ENCODE data around the gene USP14. TPM values are rescaled to one million over a fixed set of nuclear protein-coding genes. Genes with fewer than 3 reads are reported as not detected.

The USP14 gene
- total RNA-seq, 1 experiment from 2014 or later, result 83.8 TPM

- no peaks in the 10 kb centered on the region for H3K36me3 ChIP-seq (ENCODE audit: low read depth)
These were observed 9.5 kb upstream of the USP14 start for GRCh38 chr18:148841-149240.

GRCh38 chr18:154151-154550 lies 4.2 kb upstream of the USP14 start:
- no peak for DNase-seq
- intact Hi-C loops (cut with micrococcal nuclease; ENCODE audit: unreplicated experiment), result no loop called here

More at GRCh38 chr18:148841-149240, 9.5 kb upstream of the USP14 start:
- Histone ChIP-seq H3K4me2 (no peak overlapping the region), H3K27me3 (ENCODE audit: insufficient read depth, low read depth) (0 out of 2 replicates have a peak, but pooled peaks cover 11% of the 10 kb centered on the region), H3K79me2 (ENCODE audit: low read depth) (no peaks in the 10 kb centered on the region), H3K4me3 (no peak overlapping the region), H3K9me3 (ENCODE audit: insufficient read depth, low read depth) (no peaks in the 10 kb centered on the region), H2AFZ (no peak overlapping the region), H3F3A (ENCODE audit: insufficient read depth, low read depth) (no peaks in the 10 kb centered on the region), H4K20me1 (ENCODE audit: insufficient read depth) (no peaks in the 10 kb centered on the region), H3K27ac (no peak overlapping the region), H3K4me1 (replicated peaks; ENCODE audit: insufficient read depth) (no peaks in the 10 kb centered on the region), H3K9me2 (ENCODE audit: insufficient read depth) (no peaks in the 10 kb centered on the region)
- no peak for TF ChIP-seq EZH2 (IDR thresholded peaks at IDR 0.05; ENCODE audit: low read depth)
- no peak for TF ChIP-seq CTCF (conservative IDR thresholded peaks at IDR 0.05)
- ChIA-PET POLR2A (ENCODE audit: unreplicated experiment) (no interaction called here), CTCF (no interaction called here)
- intact Hi-C loops (cut with micrococcal nuclease; ENCODE audit: unreplicated experiment), result no loop called here
- BruUV-seq (replicated peaks), result no TSS peak
- no peak for DNase-seq

GRCh38 chr18:155688-156087 lies 2.7 kb upstream of the USP14 start:
- no TSS peak for BruUV-seq (replicated peaks)
- H3K9me2 ChIP-seq (ENCODE audit: insufficient read depth), result no peaks in the 10 kb centered on the region; the same call in 1 of the 2 replicates
- intact Hi-C loops (cut with micrococcal nuclease; ENCODE audit: unreplicated experiment), result loop anchor here (5.0 kb wide), 1 partner anchor 43 kb away; no protein-coding TSS in a partner anchor
- H3K9me3 ChIP-seq (ENCODE audit: insufficient read depth, low read depth), result no peaks in the 10 kb centered on the region
- TF ChIP-seq EZH2 (IDR thresholded peaks at IDR 0.05; ENCODE audit: low read depth) (no peak), CTCF (conservative IDR thresholded peaks at IDR 0.05) (no peak)
- no peak overlapping the region for H3K4me3 ChIP-seq
- no peak for DNase-seq
- H4K20me1 ChIP-seq (ENCODE audit: insufficient read depth), result peaks cover 17% of the 10 kb centered on the region; the same call in 1 of the 2 replicates
- H3K36me3 ChIP-seq (ENCODE audit: low read depth), result no peaks in the 10 kb centered on the region
- ChIA-PET POLR2A (ENCODE audit: unreplicated experiment) (no interaction called here), CTCF (no interaction called here)
- H3K4me1 ChIP-seq (replicated peaks; ENCODE audit: insufficient read depth), result peaks cover 14% of the 10 kb centered on the region
- peaks cover 23% of the 10 kb centered on the region for H3K79me2 ChIP-seq (ENCODE audit: low read depth)
- no peaks in the 10 kb centered on the region for H3F3A ChIP-seq (ENCODE audit: insufficient read depth, low read depth)
- H3K4me2 ChIP-seq, result no peak overlapping the region
- no peak overlapping the region for H3K27ac ChIP-seq
- H2AFZ ChIP-seq, result no peak overlapping the region
- 0 out of 2 replicates have a peak, but pooled peaks cover 4% of the 10 kb centered on the region for H3K27me3 ChIP-seq (ENCODE audit: insufficient read depth, low read depth)

More at GRCh38 chr18:154151-154550, 4.2 kb upstream of the USP14 start:
- Histone ChIP-seq H2AFZ (no peak overlapping the region), H3K4me2 (no peak overlapping the region), H3K9me2 (ENCODE audit: insufficient read depth) (no peaks in the 10 kb centered on the region; the same call in 1 of the 2 replicates), H3K36me3 (ENCODE audit: low read depth) (no peaks in the 10 kb centered on the region), H3K4me1 (replicated peaks; ENCODE audit: insufficient read depth) (no peaks in the 10 kb centered on the region; the same call in 1 of the 2 replicates), H3K9me3 (ENCODE audit: insufficient read depth, low read depth) (no peaks in the 10 kb centered on the region), H4K20me1 (ENCODE audit: insufficient read depth) (peaks cover 2% of the 10 kb centered on the region; the same call in 1 of the 2 replicates), H3K27ac (no peak overlapping the region), H3K27me3 (ENCODE audit: insufficient read depth, low read depth) (0 out of 2 replicates have a peak, but pooled peaks cover 11% of the 10 kb centered on the region), H3K79me2 (ENCODE audit: low read depth) (peaks cover 8% of the 10 kb centered on the region), H3F3A (ENCODE audit: insufficient read depth, low read depth) (no peaks in the 10 kb centered on the region), H3K4me3 (no peak overlapping the region)
- POLR2A ChIA-PET (ENCODE audit: unreplicated experiment), result no interaction called here
- CTCF ChIA-PET, result no interaction called here
- no peak for TF ChIP-seq CTCF (conservative IDR thresholded peaks at IDR 0.05)
- no peak for TF ChIP-seq EZH2 (IDR thresholded peaks at IDR 0.05; ENCODE audit: low read depth)
- BruUV-seq (replicated peaks), result no TSS peak
